IMR-90 (cell line): ENCODE results near the gene CDC25A. TPM values are rescaled to one million over a fixed set of nuclear protein-coding genes. Genes with fewer than 3 reads are reported as not detected.

Experiments
- ATAC-seq: fragments of 200-7000 bp; cut with Tn5 transposase; 2 replicates; pipeline ENCODE4 v1.9.1; 2020; ENCODE audit warnings: low read depth, mild to moderate bottlenecking, moderate library complexity
- Bru-seq: library from RNA; stranded (reverse); fragments of 400-500 nt; gene quantifications from one replicate; lab custom pipeline; 2021; lab: Mats Ljungman, UMichigan
- BruChase-seq, 2 experiments: library from RNA; stranded (reverse); fragments of 400-500 nt; gene quantifications; one replicate each; lab custom pipeline; 2021; lab: Mats Ljungman, UMichigan
- BruUV-seq: library from RNA; stranded (reverse); fragments of 400-500 nt; replicated peaks from 2 replicates; lab custom pipeline; 2021; lab: Mats Ljungman, UMichigan
- CTCF ChIA-PET: fragments of 300-600 bp; formaldehyde crosslinking; extraction: SDS; loops from one replicate; lab custom pipeline; 2021; ENCODE audit warnings: antibody characterized with exemption; lab: Yijun Ruan, JAX
- POLR2A ChIA-PET: fragments of 300-600 bp; sonication (Branson Sonifier 250); formaldehyde crosslinking; loops from one replicate; lab custom pipeline; 2022; ENCODE audit warnings: antibody characterized with exemption; ENCODE audit not compliant: unreplicated experiment; lab: Charles Lee
- DNase-seq: peaks from one replicate; pipeline ENCODE4 v3.0.0; 2013
- H2AFZ ChIP-seq: replicated peaks from 2 replicates; pipeline ENCODE3; 2013; ENCODE audit warnings: low read length, mild to moderate bottlenecking; ENCODE audit not compliant: poor library complexity
- H2AK5ac ChIP-seq: 2 replicates; pipeline ENCODE4 v1.6.1; 2013; ENCODE audit warnings: low read depth, low read length, inconsistent platforms
- H2AK9ac ChIP-seq: replicated peaks from 2 replicates; pipeline ENCODE3; 2013; ENCODE audit warnings: mild to moderate bottlenecking, low read depth, low read length, moderate library complexity; ENCODE audit not compliant: poor library complexity
- H2BK120ac ChIP-seq: 2 replicates; pipeline ENCODE4 v1.6.1; 2013; ENCODE audit warnings: low read depth, low read length, inconsistent platforms
- H2BK15ac ChIP-seq: 3 replicates; pipeline ENCODE4 v1.6.1; 2013; ENCODE audit warnings: low read depth, low read length, inconsistent platforms
- H2BK20ac ChIP-seq: 2 replicates; pipeline ENCODE4 v1.6.1; 2013; ENCODE audit warnings: low read depth, mild to moderate bottlenecking, inconsistent platforms, low read length, moderate library complexity
- H2BK5ac ChIP-seq: 2 replicates; pipeline ENCODE4 v1.6.1; 2013; ENCODE audit warnings: mild to moderate bottlenecking, low read depth, low read length, inconsistent platforms; ENCODE audit not compliant: poor library complexity, severe bottlenecking
- H3K14ac ChIP-seq: replicated peaks from 2 replicates; pipeline ENCODE4 v1.6.1; 2013; ENCODE audit warnings: low read depth, low read length, inconsistent platforms
- H3K18ac ChIP-seq: 2 replicates; pipeline ENCODE4 v1.6.1; 2013; ENCODE audit warnings: low read depth, low read length, control low read depth
- H3K23ac ChIP-seq: 2 replicates; pipeline ENCODE4 v1.6.1; 2013; ENCODE audit warnings: low read depth, low read length, inconsistent platforms
- H3K27ac ChIP-seq: 2 replicates; pipeline ENCODE4 v1.5.1; 2013; ENCODE audit warnings: mild to moderate bottlenecking, control low read depth, low read length; ENCODE audit not compliant: insufficient read depth
- H3K27me3 ChIP-seq: 2 replicates; pipeline ENCODE4 v1.6.1; 2013; ENCODE audit warnings: low read length; ENCODE audit not compliant: control insufficient read depth, insufficient read depth
- H3K36me3 ChIP-seq: 2 replicates; pipeline ENCODE4 v1.6.1; 2013; ENCODE audit warnings: low read length, mixed read lengths; ENCODE audit not compliant: control insufficient read depth, insufficient read depth
- H3K4ac ChIP-seq: 2 replicates; pipeline ENCODE4 v1.6.1; 2013; ENCODE audit warnings: low read depth, low read length, inconsistent platforms
- H3K4me1 ChIP-seq: 2 replicates; pipeline ENCODE4 v1.6.1; 2013; ENCODE audit warnings: low read length, mixed read lengths; ENCODE audit not compliant: control insufficient read depth, insufficient read depth
- H3K4me2 ChIP-seq: 2 replicates; pipeline ENCODE4 v1.6.1; 2013; ENCODE audit warnings: low read depth, mild to moderate bottlenecking, control low read depth, low read length, moderate library complexity
- H3K4me3 ChIP-seq: 2 replicates; pipeline ENCODE4 v1.5.1; 2013; ENCODE audit warnings: low read depth, mild to moderate bottlenecking, control low read depth, low read length, moderate library complexity; ENCODE audit not compliant: insufficient read depth
- H3K56ac ChIP-seq: 2 replicates; pipeline ENCODE4 v1.6.1; 2013; ENCODE audit warnings: low read length, inconsistent platforms; ENCODE audit not compliant: insufficient read depth; ENCODE audit errors: extremely low read depth
- H3K79me1 ChIP-seq, 2 experiments: 2 replicates each; pipeline ENCODE4 v1.6.1; 2013; ENCODE audit warnings: low read length in 2 of 2, inconsistent platforms in 1 of 2, low read depth in 1 of 2
- H3K9ac ChIP-seq: 2 replicates; pipeline ENCODE4 v1.6.1; 2013; ENCODE audit warnings: low read depth, low read length, control low read depth
- H3K9me1 ChIP-seq: 2 replicates; pipeline ENCODE4 v1.6.1; 2013; ENCODE audit warnings: low read length, inconsistent platforms; ENCODE audit not compliant: insufficient read depth
- H3K9me3 ChIP-seq: 2 replicates; pipeline ENCODE4 v1.6.1; 2013; ENCODE audit warnings: low read length; ENCODE audit not compliant: control insufficient read depth, insufficient read depth
- H4K20me1 ChIP-seq: 2 replicates; pipeline ENCODE4 v1.6.1; 2013; ENCODE audit warnings: low read length, inconsistent platforms; ENCODE audit not compliant: insufficient read depth
- H4K5ac ChIP-seq: 2 replicates; pipeline ENCODE4 v1.6.1; 2013; ENCODE audit warnings: mild to moderate bottlenecking, low read depth, low read length, control low read depth
- H4K8ac ChIP-seq, 2 experiments: 2 replicates each; pipeline ENCODE4 v1.6.1; 2013; ENCODE audit warnings: low read depth in 2 of 2, low read length in 2 of 2, control low read depth in 1 of 2, inconsistent platforms in 1 of 2
- H4K91ac ChIP-seq: 2 replicates; pipeline ENCODE4 v1.6.1; 2013; ENCODE audit warnings: low read depth, low read length, inconsistent platforms; ENCODE audit not compliant: insufficient read depth
- BHLHE40 ChIP-seq: fragments of 150-350 bp; IDR thresholded peaks from 2 replicates; pipeline ENCODE4 v1.6.1; 2016; ENCODE audit warnings: mild to moderate bottlenecking, low read depth, low read length
- MAFK ChIP-seq: IDR thresholded peaks from 2 replicates; pipeline ENCODE4 v1.6.1; 2012; ENCODE audit warnings: low read depth, low read length, improper control_type of control experiment
- MAZ ChIP-seq: IDR thresholded peaks from 2 replicates; pipeline ENCODE4 v1.6.1; 2012; ENCODE audit warnings: low read depth, mild to moderate bottlenecking, low read length, improper control_type of control experiment, moderate library complexity, borderline replicate concordance
- MXI1 ChIP-seq: IDR thresholded peaks from 2 replicates; pipeline ENCODE4 v1.6.1; 2012; ENCODE audit warnings: low read depth, mild to moderate bottlenecking, low read length, moderate library complexity, borderline replicate concordance
- NFE2L2 ChIP-seq: fragments of 150-350 bp; IDR thresholded peaks from 2 replicates; pipeline ENCODE4 v1.6.1; 2016; ENCODE audit warnings: low read depth, mild to moderate bottlenecking, low read length
- POLR2A ChIP-seq: IDR thresholded peaks from 2 replicates; pipeline ENCODE4 v1.6.1; 2012; ENCODE audit warnings: mild to moderate bottlenecking, low read depth, low read length
- RFX5 ChIP-seq: IDR thresholded peaks from 2 replicates; pipeline ENCODE4 v1.8.0; 2012; ENCODE audit warnings: low read depth, mild to moderate bottlenecking, low read length, moderate library complexity
- WGBS, 2 experiments: methylation state at CpG; one replicate each; pipeline versions ENCODE4 v1.1.5 to v1.1.7; 2013; ENCODE audit warnings: missing lambda C conversion rate in 2 of 2; ENCODE audit not compliant: insufficient read length in 1 of 2; ENCODE audit errors: extremely low coverage in 2 of 2; 5-methylcytosine and 5-hydroxymethylcytosine counted together
- dilution Hi-C: fragments of 300-500 bp; cut with HindIII; formaldehyde crosslinking; loops from one replicate; pipeline ENCODE4 v1.14.3; 2018; ENCODE audit warnings: low sequenced_read_pairs; ENCODE audit not compliant: unreplicated experiment
- in situ Hi-C: fragments of 300-500 bp; cut with MboI; formaldehyde crosslinking; loops from 3 replicates; pipeline ENCODE4 v1.14.3; 2019; ENCODE audit warnings: low sequenced_read_pairs, inconsistent platforms, mixed read lengths
- intact Hi-C: fragments of 100-400 bp; cut with micrococcal nuclease; formaldehyde crosslinking; loops from 2 replicates; pipeline ENCODE4 v1.10.0; 2022
- long read RNA-seq: library from polyadenylated mRNA; unstranded; transcript quantifications from one replicate; pipeline ENCODE4 v2.0.0, GENCODE V29; 2021; ENCODE audit not compliant: unreplicated experiment
- polyA plus RNA-seq, 3 experiments: library from polyadenylated mRNA; depleted of rRNA; stranded (reverse); fragments of >200 nt; gene quantifications; 2 replicates each; pipeline ENCODE4 v1.2.3, GENCODE V29; 2012; ENCODE audit warnings: low replicate concordance in 1 of 3
- total RNA-seq: library from RNA; depleted of rRNA; stranded (reverse); fragments of >200 nt; gene quantifications from 2 replicates; pipeline ENCODE4 v1.2.3, GENCODE V29; 2012; rRNA removed
- TF ChIP-seq, protein P1 (sequence below): fragments of 150-350 bp; IDR thresholded peaks from 2 replicates; pipeline ENCODE4 v1.6.1; 2017; ENCODE audit warnings: mild to moderate bottlenecking, antibody characterized with exemption, low read length, low read depth

CDC25A gene
- total RNA-seq (9.7 and 10.6 TPM in 2 replicates), polyA plus RNA-seq (2012; rRNA removed) (4.2 and 4.7 TPM in 2 replicates), Bru-seq, nascent RNA (percentile 52 among the genes with signal in this experiment), BruChase-seq, experiment 1, labeled RNA remaining after a 6-hour chase (percentile 46 among the genes with signal in this experiment), BruChase-seq, experiment 2, labeled RNA remaining after a 2-hour chase (percentile 47 among the genes with signal in this experiment)
- 1.9 and 3.2 TPM in 2 replicates for polyA plus RNA-seq (2012; cell fraction: cytosol; rRNA removed)
- polyA plus RNA-seq (2012; cell fraction: nucleus; rRNA removed; ENCODE audit: low replicate concordance) = 2.5 and 4.3 TPM in 2 replicates
- long read RNA-seq, partial matches to known transcripts = 3 of 8 reads
- long read RNA-seq, other reads (novel, unspliced or antisense) = 2 of 8 reads

DNA sequence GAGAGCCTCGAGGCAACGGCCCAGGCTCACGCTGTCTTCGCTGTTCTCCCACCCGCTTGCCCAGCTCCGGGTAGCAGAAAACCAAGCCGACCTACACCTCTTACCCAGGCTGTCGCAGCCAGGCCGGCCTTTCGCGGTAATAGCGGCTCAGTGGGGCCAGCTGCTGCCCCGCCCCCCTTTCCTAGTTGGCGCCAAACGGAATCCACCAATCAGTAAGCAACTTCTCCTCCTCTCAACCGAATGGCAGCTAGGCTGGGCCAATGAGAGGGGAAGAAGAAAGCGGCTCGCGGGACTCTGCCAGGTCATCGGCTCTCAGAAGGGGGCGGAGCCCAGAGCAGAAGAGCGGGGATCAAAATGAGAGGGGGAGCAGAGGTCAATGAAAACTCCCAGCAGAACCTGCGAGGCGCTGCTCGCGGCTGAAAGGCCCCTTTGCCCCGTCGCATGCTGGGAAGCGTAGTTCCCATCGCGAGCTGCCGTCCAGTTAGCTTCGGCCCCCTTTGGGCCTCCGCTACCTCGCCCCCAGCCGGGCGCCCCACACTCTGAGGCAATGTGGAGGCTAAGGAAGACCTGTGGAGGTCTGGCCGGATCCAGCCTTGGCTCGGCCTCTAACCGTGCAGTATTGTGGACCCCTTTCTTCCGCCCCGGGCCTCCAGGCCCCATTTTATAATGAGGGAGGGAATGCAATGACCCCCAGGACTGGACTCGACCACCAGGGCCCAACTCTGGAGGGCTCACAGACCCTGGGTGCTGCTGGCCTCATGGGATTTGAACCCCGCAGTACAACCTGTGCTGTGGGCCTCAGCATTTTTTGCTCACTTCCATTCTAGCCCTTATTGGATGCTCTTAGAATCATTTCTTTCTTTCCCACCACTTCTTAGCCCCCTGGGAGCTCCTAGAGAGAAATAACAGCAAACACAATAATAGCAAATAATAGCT lies at the start of gene CDC25A:
Gene CDC25A, minus strand, starts transcription at position 152 of the 936 bp plus-strand sequence. CDS start 470 bp downstream, outside the sequence.
- Histone ChIP-seq H2BK15ac (no peak within 1 kb of the TSS), H3K56ac (peak within 1 kb of the TSS; percentile 49), H3K14ac (peak within 1 kb of the TSS; percentile 76), H3K4me2 (peak within 1 kb of the TSS; percentile 70), H3K27ac (peak within 1 kb of the TSS; percentile 74), H3K9ac (peak within 1 kb of the TSS; percentile 56), H3K23ac (peak within 1 kb of the TSS; percentile 68), H2BK5ac (no peak within 1 kb of the TSS), H3K18ac (no peak within 1 kb of the TSS; the same call in 1 of the 2 replicates), H3K9me3 (no peaks in the 10 kb centered on the region), H4K91ac (no peak within 1 kb of the TSS; the same call in 1 of the 2 replicates), H2BK20ac (no peak within 1 kb of the TSS), H3K4ac (peak within 1 kb of the TSS; percentile 59), H3K79me1 (peaks cover 9 to 23% of the 10 kb centered on the region in 2 experiments; a peak in 3 of 4 replicates), H3K4me1 (peaks cover 2% of the 10 kb centered on the region; the same call in 1 of the 2 replicates), H4K20me1 (no peaks in the 10 kb centered on the region), H2AFZ (peak within 1 kb of the TSS; percentile 95), H3K36me3 (peaks cover 2% of the 10 kb centered on the region), H3K4me3 (peak within 1 kb of the TSS; percentile 67), H2BK120ac (no peak within 1 kb of the TSS), H2AK5ac (no peak within 1 kb of the TSS), H4K8ac (peak within 1 kb of the TSS; percentile 94 to 95), H4K5ac (peak within 1 kb of the TSS; percentile 85), H2AK9ac (peak within 1 kb of the TSS; percentile 79), H3K27me3 (no peaks in the 10 kb centered on the region), H3K9me1 (peaks cover 3% of the 10 kb centered on the region; the same call in 1 of the 2 replicates)
- TF ChIP-seq POLR2A = peak; percentile 71; the same call in 1 of the 2 replicates
- TF ChIP-seq MXI1 = peak; percentile 91
- TF ChIP-seq MAFK = no peak
- TF ChIP-seq MAZ = peak; percentile 71; the same call in 1 of the 2 replicates
- TF ChIP-seq, protein P1, sequence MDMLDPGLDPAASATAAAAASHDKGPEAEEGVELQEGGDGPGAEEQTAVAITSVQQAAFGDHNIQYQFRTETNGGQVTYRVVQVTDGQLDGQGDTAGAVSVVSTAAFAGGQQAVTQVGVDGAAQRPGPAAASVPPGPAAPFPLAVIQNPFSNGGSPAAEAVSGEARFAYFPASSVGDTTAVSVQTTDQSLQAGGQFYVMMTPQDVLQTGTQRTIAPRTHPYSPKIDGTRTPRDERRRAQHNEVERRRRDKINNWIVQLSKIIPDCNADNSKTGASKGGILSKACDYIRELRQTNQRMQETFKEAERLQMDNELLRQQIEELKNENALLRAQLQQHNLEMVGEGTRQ = 0 out of 2 replicates have a peak, but pooled peaks have one; percentile 1
- no peak for TF ChIP-seq BHLHE40
- TF ChIP-seq RFX5 = no peak
- no peak for TF ChIP-seq NFE2L2
- ChIA-PET CTCF (interaction anchor here (1.8 kb wide), 1 partner anchor 247 kb away, joined by 6 read pairs; no protein-coding TSS in a partner anchor), POLR2A (no interaction called here)
- ATAC-seq (peak; percentile 98), DNase-seq (peak; percentile 98)
- in situ Hi-C loops (no loop called here), dilution Hi-C loops (no loop called here), intact Hi-C loops (no loop called here)
- BruUV-seq = no TSS peak
- 71% methylated on average over 1 of the region's 44 CpGs; no CpG with 5 or more reads in 1 of the 2 experiments for WGBS, 2 experiments
